HG02798 (cell line): Measurements from ENCODE around the gene CHN1.

Source experiments
- ATAC-seq: cut with Tn5 transposase; IDR thresholded peaks from one replicate; pipeline ENCODE4 v1.9.1; 2021; ENCODE audit warnings: mild to moderate bottlenecking; ENCODE audit not compliant: unreplicated experiment, poor library complexity

The CHN1 gene

DNA sequence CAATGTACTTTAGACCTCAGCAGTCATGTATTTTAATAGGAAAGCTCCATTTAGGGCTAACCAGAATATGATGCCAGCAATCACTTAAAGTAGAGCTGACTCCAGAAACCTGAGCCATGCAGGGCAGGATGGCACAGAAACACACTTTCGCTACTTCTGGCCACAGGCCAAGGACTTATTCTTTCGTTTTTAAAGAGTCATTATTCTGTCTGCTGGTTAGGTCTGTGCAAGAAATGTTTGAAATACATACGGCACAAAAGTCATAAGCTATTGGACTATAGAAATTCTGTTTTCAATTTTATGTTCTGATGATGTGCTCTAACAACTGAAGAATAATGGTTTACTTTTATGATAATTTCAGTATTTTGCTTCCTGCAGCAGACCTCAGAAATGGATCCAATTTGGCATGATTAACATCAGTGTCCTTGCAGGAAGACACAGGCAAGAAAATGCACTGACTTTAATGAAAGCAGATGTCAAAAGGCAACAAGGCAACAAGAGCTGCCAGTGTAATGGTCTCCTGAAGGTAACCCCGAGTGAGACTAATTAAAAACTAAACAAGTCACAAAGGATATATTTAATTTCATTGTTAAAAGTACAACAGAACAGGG, 126.5 kb downstream of the CHN1 start:
- no peak for ATAC-seq

DNA sequence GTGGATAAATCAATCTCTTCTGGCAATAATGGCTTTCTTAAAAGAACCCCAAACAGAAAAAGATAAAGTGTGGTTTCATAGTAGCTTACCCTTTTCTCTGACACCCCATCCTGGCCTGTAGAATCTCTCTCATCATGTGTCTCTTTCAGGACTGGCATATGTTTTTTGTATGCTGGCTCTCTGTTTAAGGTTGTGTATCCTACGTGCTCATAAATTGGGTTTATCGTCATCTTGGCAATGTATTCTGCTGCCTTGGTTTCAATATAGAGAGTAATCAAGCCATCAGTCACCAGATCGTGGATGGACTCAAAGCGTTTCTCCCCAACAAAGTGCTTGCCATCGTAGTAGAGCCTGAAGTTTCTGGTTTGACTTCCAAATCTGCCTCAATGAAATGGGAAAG, 127.4 kb downstream of the CHN1 start:
- ATAC-seq = no peak

DNA sequence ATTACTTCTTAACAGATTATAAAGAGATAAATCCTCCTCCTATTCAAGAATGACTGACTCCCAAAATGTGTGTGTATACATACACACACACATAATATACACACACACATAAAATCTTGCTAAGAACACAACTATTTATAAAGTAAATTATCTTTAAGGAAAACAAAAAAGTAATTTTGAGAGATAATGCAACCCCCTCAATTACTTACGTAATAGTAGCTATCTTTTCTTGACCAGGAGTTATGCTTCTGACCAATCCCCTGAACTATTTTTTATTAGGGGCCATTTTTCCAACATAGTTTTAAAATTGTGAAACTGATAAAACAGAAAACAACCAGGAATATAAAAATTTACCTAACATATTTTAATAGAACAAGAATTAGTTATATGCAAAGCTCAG, 127.9 kb downstream of the CHN1 start:
- no peak for ATAC-seq

DNA sequence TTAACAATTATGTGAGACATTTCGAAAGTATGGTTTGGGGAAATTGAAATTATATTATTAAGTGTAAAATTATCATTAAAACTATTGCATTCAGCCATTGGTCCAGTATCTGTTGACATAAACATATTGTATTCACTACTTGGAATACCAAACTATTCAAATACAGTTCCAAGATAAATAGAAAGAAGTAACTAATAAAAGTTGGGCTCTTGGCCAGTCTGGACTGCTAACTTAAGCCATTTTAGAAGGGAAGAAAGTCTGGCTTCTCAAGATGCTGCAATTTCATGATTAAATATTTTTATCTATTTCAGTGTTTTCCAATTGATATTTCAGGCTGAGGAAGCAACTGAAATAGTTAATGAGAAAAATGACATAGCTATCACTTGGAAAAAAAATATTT, 131.1 kb downstream of the CHN1 start:
- ATAC-seq = no peak

DNA sequence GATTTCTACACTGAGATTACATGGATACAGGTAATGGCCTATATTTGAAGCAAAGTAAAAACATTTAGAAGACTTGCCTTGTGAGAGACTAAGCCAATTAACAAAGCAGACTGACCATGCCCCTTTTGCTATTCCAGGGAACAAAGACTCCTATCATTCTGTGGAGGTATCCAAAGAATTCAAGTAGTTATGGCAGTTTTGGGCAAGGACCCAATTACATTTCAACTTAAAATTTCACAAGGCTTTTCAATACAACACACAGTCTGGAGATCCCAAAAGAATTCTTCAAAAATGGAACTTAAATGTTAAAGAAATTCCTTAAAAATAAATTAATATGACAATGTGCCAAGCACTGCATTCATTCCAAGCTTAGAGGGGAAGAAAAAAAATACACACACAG, 131.7 kb downstream of the CHN1 start:
- ATAC-seq = no peak

DNA sequence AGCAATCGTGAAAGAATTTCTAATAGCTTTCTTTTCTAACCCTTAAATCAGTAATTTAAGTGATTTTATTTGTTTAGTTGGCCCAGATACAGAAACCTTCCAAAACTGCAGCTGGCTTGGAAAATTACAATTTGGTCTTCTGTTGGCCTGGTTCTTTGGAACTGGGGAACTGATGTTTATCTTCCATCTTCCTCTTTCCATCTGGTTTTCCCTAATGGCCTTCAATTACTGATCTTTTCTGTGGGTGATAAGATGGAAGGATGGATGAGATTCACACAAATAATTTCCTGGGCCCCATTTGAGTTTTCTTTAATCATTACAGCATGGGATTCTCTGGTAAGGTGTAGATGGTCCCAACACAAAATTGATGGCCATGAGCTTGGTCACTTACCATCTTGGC, 134.4 kb downstream of the CHN1 start:
- ATAC-seq = no peak

DNA sequence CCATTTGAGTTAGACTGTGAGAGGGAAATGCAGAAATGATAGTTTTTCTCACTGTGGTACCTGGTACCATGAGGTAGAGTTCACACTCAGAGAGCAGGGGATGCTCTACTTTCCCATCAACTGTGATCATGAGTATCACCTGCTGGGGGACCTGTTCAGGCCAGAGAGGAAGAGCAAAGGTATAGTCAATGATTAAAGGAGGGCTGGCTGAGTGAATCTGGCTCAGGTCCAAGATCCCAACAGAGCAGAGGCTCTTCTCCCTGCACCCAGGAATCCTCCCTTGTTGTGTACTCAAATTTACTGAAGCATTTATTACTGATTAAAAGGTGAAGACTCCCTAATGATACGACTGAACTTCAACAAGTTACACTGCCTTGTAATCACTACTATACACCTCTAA, 136.3 kb downstream of the CHN1 start:
- ATAC-seq = no peak

DNA sequence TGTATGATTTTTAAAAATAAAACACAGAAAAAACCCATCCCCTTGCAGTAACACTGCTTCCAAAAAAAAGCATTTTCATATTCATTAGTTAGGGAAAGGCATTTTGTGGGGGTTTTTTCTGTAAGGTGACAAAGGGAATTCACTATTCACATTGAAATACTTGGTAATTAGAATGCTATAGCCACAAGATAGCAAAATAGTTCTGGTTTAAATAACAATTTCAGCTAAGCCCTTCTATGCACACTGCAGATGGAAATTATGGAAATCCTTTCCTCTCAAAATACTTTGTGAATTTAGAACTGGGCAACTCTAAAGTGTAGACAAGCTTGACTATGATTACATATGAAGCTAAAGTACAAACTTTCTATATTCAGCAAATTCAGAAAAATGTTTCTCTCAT, 138.8 kb downstream of the CHN1 start:
- ATAC-seq = no peak

DNA sequence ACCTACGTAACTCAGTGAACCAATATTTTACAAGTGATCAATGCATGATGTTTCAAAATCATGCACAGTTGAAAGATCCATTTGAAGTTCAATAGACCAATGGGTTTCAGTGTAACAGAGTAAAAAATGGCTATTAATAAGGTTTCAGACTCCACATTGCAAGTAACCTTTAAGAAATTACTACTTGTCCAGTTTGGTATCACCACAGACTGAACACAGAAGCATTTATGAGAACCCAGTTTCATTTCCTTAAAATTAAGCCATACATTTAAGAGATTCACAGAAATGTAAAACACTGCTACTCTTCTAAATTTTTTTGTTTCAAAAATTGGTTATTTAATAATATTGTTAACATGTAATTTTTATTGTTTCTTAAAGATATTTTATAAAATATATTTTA, 142.0 kb downstream of the CHN1 start:
- ATAC-seq = no peak

DNA sequence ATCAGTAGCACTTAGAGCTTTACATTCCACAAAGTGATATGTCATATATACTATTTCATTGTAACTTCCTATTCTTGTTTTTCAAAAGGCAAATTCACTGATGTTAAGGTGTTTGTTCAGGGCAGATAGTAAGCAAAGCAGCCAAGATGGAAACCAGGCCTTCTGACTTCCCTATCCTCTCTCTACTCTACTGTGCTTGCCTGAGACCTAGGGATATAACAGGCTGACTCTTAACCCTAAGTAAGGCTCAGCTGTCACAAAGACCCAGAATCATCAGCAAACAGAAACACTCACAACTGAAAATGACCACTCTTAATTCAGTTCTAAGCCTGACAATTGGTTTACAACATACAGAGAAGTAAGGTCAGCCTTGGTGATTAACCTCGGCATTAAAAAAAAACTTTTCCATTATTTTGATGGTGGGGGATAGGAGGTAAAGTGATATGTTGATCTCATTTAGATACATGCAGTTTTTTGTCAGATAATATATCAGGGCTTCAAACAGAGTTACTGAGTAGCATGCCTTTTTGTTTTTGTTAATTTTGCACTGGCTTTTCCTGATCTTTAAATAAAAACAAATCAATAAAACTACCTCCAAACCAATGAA, 145.5 kb downstream of the CHN1 start:
- ATAC-seq = no peak

DNA sequence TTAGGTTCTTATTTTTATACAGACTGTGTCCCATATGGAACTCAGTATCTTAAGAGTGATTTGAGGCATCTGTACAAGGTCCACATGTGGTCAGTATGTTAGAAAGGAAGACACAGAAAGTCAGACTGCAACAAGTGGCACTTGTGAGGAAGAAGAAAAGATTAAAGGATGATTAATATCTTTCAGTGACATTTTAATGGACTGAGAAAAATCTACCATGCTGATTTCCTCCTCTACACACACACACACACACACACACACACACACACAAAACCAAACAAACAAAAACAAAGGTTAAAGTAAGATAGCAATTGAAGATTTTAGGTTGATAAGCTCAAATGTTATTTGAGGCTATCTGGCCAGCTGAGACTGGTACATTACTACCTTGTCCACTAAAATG, 146.4 kb downstream of the CHN1 start:
- no peak for ATAC-seq

DNA sequence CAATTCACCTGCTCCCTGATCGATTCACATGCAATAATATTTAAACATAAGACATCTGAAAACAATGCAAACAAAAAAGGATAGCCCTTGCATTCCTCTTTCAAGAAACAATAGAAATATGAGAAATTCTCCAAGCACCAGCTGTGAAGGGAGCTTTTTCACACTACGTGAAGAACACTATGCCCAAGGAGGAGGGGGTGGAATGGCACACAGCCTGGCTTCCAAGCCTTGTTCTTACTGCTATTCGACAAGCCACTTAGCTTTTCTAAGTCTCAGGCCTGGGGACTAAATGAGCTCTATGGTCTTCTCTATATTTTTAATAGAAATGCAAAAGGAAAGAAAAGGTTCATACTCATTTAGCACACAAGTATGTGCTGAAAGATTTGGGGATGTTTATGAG, 148.7 kb downstream of the CHN1 start:
- no peak for ATAC-seq

DNA sequence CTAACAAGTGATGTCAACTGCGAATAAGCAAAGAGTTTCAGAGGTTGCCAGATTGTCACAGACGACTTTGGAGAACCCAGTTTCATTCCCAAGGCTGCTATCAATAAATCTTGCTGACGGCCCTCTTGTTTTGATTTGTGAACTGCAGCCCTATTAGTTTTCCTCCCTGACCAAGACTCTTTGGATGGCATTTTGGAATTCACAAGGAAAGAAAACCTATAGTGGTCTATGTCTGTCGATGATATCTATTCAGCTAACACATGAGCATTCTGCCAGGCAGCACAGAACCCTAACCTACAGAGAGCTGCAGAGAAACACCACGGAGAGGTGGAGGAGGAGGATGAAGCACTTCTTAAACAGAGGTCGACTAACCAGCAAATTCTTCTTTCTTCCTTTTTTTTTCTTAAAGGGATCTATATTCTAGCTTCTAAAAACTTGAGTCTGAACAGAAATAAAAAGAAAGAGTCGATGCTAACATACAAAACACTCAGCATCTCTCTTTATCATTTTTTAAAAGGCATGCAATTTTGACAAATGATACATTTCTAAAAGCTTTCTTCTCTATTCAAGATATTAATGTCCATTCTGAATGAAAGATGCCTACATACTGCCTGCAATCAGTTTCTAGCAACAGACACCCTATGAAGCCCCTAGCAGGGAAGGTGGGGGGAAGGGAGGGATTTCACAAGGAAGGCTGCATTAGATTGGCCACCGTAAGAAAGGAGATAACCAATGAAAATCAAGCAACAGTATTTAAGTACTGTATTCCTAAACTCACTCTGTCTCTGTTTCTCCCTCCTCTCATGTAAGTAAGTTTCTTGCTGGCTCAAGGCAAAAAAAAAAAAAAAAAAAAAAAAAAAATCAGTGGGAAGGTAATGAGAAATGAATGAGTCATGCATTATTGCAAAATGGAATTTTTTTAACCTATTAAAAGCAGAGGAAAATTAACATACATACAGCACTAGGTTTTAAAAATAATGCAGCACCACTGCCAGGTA, 157.9 kb downstream of the CHN1 start:
- ATAC-seq = no peak

DNA sequence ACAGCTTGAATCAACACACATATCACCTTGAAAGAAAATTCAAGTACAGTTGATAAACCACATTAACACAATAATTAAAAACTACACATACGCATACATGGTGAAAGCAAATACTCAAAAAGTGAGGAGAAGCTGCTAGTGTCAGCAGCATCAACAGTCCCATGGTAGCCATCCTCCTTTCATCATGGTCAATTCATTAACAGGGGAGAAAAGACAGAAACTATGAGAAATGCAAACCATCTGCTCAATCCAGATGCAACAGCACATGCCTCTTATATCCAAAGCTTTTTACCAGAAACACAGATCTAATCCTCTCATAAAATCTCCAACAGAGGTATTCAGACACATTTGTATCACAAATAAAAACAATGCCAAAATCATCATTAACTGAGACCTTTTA, 159.0 kb downstream of the CHN1 start:
- no peak for ATAC-seq

DNA sequence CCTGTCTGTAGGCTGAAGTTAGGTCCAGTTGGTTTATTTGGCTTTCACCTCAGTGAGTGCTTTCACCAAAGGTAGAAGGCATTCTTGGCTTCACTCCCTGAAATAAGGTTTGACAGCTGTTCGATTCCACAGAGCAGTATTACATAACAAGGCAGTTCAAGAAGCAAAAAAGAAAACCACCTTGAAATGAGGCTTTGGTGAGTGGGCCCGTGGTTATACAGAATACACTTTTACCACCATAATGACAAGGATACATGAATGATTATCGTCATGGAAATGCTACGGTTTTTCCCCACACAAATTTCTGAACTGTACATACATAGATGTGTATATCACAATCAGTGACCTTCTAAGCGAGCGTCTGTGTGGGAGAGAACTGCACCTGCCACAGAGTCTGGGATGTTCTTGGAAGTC, 160.9 kb downstream of the CHN1 start:
- ATAC-seq = no peak

DNA sequence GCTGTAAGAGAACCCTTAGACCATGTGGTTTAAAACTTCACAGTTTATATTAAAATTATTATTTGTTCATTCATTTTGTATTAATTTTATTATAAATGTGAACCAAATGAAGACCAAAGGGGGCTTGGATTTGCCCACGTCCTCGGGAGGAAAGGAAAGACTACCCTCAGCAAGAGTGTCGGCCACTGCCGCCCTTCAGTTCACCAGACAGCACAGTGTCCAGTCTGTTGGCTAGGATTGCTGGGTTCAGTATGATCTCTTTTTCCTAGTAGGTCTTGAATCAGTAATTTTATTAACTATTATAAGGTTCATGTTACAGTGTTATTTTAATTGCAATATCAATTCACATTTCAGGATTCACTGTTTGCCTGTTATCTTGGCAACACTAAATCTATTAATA, 162.7 kb downstream of the CHN1 start:
- ATAC-seq = no peak

DNA sequence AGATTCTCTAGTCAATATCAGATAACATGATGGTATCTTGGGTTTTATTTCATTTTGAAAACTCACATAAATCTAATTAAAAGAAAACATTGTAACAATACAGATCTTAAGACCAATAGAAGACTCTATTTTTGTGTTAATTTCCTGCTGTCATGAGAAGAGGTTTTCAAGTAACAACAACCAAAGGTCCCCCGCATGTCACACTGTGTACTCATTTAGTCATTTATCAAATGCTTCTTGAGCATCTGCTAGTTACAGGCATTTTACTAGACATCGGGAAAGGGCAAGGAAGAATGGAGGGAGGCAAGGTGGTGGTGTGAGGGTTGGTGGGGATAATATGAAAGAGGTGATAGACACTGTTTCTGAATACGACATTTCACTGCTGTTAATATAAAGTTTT, 163.2 kb downstream of the CHN1 start:
- no peak for ATAC-seq

DNA sequence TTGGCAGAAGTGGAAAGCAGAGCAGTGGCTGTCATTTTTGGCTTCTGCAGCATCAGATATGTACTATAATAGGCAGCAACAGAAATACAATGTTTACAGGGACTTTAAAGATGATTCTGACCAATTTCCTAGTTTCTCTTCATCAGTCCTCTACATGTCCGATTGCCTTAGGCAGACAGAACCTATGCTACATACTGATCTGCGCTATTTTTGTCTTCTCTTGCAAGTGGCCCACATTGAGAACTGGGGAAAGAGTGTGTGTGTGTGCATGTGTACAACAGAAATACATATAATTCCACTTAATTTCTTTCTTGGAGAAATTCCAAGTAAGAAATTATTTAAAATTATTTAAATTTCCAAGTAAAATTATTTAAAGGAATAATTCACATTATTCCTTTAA, 163.8 kb downstream of the CHN1 start:
- ATAC-seq = no peak

DNA sequence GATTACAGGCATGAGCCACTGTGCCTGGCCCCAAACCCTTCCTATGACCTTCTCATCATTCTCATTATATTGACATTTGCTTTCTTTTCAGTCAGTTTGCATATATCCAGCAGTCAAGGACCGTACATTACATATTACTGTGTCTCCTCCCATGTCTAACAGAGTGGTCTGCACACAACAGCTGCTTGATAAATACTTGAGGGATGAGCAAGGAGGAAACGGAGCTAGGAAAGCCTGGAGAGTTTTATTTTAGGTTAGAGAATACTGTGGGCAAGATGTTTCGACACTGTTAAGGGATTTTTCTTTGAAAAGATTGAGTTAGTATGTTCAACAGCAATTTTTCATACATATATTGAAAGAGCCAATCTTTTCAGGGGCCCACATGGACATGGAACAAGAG, 164.7 kb downstream of the CHN1 start:
- no peak for ATAC-seq

DNA sequence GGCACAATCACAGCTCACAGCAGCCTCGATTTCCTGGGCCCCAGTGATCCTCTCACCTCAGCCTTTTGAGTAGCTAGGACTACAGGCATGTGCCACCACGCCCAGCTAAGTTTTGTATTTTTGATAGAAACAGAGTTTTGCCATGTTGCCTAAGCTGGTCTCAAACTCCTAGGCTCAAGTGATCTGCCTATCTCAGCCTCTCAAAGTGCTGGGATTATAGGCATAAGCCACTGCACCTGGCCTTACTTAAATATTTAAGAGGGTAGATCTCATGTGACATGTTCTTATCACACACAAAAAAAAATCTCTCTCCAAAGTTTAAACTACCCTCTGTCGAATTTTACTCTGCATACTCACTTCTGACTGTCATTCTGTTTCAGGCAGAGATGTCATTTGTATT, 165.5 kb downstream of the CHN1 start:
- no peak for ATAC-seq

DNA sequence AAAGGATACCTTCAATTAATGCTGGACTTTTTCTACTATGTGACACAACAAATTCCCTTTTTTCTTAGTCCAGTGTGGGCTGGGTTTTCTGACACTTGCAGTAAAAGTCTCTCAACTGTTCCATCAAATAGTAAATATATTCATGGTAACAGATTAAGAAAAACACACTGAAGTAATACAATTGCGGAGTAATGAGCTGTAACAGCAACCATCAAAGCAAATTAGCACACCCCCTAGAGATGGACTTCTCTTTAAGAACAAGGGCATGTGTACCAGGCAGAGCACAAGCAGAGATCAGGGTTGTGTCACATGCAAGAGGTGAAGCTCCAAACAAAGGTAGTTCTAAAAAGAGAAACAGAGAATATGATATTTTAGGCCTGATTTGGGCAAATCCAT, 168.2 kb downstream of the CHN1 start:
- ATAC-seq = no peak
